GM18499 (cell line): ENCODE results near the gene CLCF1.

ENCODE experiments used
- ATAC-seq: cut with Tn5 transposase; IDR thresholded peaks from one replicate; pipeline ENCODE4 v1.9.1; 2021; ENCODE audit warnings: moderate number of reproducible peaks; ENCODE audit not compliant: insufficient read depth, unreplicated experiment

CLCF1 gene

DNA sequence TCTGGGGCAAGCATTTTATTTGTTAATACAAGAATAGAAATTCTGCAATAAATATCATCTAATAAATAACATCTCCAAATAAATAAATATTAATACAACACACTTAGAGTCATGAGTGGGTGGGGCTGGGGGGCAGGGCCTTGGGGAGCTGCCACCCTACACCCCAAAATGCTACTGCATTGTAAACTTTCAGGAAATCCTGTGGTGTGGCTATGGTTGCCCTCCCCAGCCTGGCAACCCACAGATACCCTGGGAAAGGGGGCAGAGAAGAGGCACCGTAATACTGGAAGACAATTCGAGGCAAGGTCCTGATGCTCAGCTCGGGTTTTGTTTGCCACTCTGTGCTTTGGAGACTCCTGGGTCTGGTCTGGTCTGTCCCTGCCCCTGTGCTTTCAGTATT is 9.2 kb downstream of the CLCF1 start:
- ATAC-seq: no peak

DNA sequence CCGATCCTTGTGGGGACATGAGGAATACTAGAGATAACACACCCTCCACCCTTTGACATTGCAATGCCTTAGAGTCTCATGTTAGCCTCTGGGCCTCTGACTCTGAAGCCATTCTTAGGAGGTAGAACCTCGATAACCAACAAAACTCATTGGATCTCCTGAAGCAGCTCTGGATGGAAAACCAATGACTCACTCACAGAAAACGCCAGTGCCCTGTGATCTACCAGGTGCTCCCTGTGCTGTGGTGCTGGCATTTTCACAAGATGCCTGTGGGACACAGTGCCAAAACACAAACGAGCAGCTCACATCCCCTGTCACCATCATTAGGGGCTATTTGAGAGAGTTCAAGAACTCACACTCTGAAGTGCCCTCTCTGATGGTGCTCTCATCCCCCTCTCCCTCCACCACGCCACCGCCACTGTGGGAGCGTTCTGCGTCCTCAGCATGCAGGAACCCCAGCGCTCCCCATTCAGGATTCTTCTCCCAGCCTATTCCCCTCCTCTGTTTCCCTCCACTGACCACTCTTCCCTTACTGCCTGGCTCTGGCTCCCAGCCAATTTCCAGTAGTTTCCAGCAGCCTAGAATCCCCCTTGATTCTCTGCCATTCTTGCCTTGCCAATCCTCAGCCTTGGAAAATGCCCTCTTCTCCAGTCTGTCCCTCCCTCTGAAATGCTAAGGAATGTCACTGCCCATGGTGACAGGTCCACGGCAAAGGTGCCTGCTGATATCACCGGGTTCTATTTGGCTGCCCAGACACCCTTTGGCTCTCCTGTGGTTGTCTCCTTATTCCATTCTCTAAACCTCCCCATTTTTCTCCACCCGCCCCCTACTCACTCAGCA is 15.3 kb downstream of the CLCF1 start:
- ATAC-seq: no peak

DNA sequence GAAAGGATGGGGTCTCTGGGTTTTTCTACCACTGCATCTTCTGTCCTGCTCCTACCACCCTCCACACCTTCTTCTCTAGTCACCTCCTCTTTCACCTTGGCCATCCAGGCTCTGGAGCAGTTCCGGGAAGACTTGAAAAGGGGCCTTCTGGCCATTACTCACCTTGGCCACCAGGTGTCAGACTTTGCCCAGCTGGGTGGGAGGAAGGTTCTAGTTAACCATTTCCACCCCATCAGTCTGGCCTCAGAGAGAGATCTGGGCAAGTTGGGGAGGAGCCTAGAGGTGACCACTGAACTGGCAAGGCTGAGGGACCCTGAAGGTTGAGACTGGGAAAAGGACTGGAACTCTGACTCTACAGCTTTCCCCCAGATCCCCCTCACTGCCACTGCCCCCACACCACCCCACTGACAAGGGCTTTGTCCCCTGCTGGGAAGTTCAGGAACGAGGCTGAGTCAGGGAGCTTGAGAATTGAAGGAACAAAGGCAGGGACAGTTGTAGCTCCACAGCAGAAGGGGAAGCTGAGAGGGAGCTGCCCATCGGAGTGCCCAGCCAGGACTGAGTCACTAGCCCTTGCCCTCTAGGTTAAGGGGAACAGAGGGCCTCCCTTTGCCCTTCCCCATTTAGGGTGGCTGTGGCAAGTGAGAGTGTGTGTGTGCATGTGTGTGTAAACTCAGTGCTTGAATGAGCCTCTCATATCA is 16.4 kb downstream of the CLCF1 start:
- no peak for ATAC-seq

DNA sequence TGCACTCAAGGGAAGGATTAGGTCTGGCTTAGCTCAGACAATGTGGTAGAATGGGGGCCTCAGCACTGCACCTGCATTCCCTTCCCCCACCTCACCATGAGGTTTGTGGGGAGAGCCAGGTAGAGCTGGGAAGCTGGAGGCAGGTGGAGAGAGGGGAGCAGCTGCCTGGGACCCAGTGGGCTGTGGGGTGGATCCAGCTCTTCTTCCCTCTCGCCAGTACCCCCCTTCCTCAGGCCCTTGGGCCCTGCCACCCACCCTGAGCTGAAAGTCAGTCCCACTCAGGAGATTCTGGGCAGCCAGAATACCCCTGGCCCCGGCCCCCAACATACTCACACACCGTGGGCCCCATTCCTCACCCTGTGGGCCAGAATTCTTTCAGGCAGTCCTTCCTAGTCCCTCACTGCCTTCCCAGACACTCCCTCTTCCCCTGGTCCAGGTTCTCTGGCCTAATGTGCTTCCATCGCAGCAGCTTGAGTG is 17.0 kb downstream of the CLCF1 start:
- no peak for ATAC-seq

DNA sequence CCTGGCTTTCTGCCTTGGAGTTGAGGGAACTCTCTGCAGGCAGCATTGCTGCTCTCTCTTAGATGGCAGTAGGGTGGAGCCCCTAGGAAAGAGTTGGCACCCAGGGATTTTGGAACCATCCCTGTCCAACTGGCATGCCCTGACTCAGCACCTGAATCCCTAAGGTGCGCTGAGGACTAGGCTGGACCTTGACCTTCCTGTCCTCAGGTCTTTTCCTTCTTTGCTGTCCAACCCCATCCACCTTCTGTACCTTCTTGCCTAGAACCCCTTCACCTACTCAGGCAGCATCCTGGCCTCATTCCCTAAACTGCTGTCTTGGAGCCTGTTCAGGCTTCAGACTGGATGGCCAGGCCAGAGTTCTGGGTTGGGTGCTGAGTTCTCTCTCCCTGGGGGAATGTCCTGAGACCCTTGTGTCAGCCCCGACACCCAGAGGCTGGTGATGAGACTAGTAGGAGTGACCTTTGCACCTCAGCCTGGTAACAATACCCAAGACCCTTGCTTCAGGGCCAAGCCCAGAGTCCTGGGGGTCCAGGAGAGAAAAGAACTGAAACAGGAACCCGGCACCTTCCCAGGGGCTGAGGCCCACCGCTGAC is 17.5 kb downstream of the CLCF1 start:
- no peak for ATAC-seq

DNA sequence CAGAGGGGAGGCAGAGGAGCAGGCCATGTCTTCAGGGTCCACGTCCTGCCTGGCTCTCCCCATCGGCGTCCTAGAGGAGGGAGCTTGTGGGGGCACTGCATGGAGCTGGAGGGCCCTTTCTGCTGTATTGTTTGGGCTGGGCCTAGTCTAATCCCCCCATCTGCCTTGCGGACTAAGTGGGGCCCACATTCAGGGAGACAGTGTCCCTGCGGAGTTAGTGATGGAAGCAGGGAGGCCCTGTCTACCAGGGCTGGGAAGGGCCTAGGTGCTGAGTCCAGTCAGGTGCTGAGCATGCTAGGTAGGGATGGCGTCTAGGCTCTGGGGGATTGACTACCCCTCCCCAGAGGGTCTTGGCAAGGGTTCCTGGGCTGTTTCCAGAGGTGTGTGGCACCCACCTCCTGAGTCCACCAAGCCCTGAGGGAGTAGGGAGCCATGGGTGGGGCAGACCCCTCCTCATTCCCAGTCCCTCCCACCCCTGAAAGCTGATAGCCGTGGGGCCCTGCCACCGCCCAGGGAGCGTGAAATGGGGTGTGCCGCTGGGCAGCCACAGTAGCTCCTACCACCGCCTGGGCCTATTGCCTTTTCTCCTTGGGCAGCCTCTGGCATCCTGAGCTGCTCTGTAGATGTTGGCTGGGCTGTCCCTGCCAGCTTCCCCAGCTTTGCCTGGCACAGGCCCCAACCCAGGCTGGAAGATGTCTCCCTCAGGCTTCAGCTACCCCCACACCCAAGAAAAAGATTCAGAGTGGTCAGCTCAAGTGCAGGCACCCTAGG is 18.2 kb downstream of the CLCF1 start:
- ATAC-seq: no peak

DNA sequence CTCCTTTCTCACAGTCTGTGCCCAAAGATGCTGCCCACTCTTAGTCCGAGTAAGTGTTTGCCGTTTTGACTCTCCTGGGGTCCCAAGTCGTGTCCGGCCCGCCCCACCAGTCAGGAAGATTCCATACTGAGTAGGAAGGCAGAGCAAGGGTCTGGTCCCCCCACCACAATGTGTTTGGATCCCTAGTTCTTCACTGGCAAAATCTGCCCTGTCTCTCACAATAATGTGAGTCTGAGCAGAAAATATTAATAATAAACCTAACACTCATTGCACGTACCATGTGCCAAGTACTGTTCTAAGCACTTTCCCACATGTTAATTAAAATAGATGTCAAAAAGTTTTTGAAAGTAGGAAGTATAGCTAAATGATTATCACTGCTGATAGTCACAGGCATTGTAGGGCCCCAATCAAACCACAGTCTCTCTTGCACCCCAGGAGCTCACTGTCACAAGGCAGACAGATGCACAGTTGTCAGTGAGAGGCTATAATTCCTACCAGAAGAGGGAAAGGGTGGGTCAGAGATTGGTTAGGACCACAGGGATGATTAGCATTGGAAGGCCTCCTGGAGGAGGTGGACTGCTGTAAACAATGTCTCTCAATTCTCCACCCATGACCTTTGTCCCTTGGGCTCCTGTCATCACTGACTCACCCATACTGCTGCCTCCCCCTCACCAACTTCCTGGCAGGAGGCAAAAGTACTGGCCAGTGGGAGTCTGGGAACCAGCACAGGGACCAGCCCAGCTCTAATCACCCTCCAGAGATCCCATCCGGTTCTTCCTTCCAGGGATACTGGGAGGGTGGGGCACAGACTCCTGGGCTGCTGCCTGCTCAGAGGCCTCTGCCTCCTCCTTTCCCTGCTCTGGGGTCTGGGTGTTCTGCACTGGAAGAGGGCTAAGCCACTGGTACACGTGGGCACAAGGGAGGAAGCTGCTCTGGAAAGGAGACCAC is 19.0 kb downstream of the CLCF1 start:
- ATAC-seq: no peak

DNA sequence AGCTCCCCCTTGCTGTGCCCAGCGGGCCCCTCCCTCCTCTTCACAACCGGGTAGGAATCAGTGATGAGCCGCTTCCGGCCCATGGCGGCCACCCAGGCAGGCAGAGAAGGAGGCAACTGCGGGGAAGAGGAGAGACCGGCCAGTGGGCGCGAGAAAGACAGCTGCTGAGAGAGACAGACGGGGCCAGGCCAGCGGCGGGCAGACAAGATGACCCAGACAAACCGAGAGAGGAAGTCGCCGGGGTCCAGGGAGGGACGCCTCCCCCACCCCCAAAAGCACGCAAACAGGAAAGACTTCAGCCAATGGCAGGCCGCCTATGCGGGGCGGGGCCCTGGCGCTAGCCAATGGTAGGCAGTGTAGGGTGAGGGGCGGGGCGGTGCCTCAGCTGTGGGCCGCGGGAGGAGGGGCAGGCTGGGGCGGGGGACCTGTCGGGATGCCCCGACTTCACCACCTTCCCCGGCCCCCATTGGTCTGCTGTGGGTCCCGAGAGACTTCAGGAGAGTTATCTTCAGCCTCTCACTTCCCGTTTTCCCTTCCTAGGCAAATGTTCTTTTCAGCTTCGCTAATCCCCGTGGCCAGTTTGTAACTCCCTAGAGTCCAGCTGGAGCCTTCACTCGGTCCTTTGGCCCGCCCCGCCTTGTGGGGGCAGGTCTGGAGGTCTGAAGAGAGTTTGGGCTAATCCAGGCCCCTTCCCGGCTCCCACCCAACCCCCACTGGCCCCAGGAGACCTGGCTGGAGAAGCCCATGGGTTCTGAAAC is 19.9 kb downstream of the CLCF1 start, which contains the start of gene POLD4:
POLD4 (minus strand) TSS at position 230 of the 758 bp plus-strand sequence; CDS start at position 83, 147 bp downstream.
- ATAC-seq: peak; percentile 50

DNA sequence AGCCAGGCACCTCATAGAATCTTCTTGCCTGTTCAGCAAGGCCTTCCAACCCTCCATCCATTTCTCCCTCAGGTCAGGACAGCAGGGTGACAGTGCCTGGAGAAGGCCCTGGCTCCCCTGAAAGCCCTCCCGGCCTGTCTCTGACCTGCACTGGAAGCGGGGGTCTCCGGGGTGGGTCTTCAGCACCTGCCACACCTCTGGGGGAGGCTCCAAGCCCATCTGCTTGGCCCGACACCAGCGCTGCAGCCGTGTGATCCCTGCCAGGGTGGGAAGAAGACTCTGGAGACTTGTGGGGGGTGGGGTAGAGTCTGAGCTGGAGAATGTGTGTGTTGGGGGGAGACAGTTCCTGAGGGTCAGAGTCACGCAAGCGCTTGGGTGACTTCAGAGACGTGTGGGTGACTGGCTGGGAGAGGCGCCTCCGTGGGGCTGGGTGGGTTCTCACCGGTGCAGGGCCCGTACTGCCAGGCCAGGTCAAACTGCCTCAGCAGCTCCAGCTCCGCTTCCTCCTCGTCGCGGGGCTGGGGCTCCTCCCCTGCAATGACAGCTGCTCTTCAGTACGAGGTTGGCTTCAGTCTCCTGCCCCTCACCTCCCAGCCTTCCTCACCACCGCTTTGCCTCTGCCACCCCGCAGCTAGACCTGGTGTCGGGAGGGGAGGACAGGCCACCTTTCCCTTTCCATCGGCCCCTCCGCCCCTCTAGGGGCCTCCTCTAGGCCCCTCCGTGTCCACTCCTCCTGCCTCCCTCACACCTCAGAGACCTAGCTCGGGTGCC is 20.7 kb downstream of the CLCF1 start:
- no peak for ATAC-seq

DNA sequence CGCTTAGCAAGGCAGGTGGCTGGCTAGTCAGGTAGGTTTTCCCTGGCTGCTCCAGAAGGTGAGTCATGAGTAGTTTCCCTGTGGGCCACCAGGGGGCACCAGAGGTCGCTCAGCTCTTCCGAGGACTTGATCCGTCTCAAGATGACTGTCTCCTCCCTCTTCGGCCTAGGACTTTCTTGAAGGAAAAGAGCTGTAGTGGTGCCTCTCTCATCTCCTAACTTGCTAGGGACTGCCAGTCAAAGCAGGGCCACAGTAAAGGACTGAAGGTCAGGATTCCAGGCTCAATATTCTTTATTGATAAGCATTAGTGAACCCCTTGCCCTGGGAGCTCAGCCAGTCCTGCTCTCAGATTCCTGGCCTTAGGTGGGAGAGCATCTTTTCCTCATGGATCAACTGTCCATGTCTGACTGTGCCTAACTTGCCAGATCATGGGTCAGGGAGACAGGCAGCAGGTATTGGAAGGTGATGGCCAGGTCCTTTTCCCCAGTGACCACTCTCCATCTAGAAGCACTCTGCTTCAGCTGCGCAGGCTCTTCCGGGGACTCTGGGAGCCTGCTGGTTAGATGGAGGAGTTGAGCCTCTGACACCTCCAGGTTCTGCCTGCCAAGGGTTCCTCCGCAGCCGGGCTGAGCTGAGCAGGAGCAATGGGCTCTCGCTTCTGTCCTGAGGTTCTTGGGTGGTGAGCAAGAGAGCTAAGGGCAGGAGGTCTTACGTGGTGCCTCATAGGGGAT is 22.0 kb downstream of the CLCF1 start:
- ATAC-seq: no peak

DNA sequence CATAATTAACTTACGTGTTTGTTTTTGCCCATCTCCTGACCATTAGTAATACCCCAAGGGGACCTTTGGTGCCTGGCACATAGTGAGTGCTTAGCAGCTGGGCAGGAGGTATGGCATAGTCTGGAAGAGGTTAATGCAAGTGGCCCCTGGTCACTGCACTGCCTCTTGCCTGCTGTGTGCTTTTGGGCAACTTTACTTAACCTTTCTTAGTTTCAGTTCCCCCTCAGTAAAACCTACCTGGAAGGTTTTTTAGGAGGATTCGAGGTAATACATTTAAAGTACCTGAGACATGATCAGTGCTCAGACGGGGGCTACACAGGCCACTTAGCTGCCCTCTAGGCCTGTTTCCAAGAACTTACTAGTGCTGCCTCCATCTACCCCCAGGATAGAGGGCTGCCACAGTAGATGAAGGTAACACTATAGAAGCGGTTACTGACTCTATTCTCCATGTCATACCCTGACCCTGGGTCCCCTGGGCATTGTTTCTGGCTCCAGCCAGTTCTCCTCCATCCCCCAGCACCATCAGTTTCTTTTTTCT is 23.4 kb downstream of the CLCF1 start:
- no peak for ATAC-seq

DNA sequence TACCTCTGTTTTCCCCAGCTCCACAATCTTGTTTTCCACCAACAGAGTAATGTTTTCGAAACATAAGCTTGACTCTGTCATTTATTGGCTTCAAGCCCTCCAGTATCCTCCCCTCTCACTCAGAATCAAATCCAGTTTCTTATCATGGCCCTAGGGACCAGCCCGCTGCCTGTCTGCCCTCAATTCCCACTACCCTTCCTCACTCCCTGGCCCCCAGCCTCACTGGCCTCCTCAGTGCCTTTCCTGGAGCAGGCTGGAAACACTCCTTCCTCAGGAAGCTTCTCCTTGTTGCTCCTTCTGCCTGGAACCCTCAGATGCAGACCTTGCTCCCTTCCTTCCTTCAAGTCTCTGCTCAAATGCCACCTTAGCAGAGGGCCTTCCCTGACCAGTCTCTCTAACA is 23.9 kb downstream of the CLCF1 start:
- ATAC-seq: no peak

DNA sequence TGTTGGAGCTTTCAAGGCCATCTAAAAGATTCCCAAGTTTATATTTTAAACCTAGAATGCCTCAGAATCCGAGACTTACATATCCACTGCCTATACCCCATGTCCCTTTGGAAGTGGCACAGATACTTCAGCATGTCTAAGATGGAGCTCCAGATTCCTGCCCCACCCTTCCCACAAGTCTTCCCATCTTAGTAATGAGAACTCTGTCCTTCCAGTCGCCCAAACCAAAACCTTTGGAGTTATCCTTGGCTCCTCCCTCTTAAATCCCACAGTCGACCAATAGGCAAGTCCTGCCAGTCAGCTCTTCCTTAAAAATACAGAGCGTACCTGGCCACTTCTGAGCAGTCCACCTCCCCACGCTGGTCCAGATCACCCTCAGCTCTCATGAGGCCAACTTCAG is 24.4 kb downstream of the CLCF1 start:
- ATAC-seq: no peak

DNA sequence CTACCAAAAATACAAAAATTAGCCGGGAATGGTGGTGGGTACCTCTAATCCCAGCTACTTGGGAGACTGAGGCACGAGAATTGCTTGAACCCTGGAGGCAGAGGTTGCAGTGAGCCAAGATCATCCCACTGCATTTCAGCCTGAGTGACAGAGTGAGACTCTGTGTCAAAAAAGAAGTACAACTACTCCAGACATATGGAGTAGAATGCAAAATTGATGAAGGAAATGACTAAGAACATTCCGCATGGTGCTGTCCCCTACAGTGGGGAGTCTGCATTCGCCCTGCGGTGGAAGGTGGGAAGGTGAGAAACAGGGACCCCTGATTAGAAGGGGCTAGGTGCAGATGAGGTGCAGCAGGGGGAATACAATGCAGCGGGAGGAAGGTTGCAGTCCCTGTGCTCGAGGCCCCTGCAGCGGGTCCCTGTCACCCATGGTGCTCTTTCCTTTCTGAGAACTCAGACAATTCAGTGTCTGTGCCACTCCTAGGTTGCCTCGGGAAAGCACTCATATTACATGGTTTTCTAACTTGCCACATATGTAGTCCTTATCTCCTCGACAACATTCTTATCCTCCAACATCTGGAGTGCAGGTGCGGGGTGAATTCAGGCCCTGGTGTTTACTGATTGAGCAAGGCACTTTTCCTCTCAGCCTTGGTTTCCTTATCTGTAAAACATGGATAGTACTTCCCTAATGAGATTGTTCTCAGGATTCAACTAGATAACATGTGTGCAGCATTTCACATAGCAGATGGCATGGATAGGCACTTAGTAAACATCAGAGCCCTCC is 25.2 kb downstream of the CLCF1 start:
- no peak for ATAC-seq

DNA sequence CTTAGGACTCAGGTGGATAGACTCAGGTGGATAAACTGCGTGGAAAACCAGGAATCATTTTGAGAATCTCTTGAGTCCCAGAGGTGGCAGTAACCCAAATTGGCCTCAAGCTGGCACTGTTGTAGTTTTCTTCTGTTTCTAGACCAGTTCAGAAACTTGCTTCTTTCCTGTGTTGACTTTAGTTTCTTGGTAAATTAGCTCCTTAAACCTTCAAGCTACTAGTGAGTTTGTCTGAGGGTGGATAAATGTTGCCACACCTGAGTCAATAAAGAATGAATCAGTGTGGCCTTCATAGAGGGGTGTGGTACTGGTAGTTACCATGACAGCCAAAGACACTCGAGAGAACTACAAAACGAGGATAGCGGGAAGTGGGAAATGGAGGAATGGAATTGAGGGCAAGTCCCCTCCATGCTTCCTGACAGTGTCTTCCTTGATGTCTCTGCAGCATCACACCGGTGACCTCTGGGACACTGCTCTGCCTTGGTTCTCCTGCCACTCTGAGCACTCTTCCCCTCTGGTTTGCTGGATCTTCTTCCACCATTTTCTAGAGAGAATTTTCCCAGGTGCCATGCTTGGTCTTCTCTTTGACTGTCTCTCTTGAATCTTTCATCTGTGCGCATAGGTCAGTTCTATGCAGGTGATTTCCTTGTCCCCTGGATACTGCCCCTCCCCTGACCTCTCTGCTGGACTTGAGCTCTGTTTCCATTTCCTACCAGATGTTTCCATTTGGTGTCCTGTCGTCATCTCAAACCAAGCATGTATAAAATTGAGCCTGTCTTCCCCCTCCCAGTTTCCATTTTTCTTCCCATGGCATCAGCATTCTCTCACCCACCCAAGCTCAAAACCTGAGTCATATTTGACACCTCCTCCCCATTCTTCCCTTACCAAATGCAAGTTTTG is 27.2 kb downstream of the CLCF1 start:
- ATAC-seq: no peak
